ENCODE measurements around the gene TMBIM4. TPM values are rescaled to one million over a fixed set of nuclear protein-coding genes. Genes with fewer than 3 reads are reported as not detected.

The TMBIM4 gene
- total RNA-seq, 1 donor from 2014 or later: 60.9 TPM

DNA sequence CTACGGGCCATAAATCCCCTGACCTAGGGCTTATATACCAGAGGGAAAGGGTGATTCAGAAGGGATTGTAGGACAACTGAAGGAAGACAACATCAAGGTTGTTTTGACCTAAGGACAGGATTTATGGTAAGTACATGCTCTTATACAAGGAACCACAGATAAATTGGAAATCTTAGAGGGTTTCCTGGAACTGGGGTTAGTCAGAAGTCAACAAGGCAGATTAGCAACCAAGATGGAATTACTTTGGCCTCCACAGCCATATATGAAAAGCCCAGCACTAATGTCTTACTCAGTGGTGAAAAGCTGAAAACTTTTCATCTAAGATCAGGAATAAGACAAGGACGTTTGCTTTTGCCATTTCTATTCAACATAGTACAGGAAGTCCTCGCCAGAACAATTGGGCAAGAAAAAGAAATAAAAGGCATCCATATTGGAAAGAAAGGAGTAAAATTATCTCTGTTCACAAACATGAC, 5.4 kb downstream of the TMBIM4 start:
- DNase-seq (ENCODE audit: low read depth): no peak
- H3K4me3 ChIP-seq (ENCODE audit: low read depth, low read length): no peak overlapping the region
- no peak for TF ChIP-seq CTCF (conservative IDR thresholded peaks at IDR 0.05; ENCODE audit: low read depth, low read length)

DNA sequence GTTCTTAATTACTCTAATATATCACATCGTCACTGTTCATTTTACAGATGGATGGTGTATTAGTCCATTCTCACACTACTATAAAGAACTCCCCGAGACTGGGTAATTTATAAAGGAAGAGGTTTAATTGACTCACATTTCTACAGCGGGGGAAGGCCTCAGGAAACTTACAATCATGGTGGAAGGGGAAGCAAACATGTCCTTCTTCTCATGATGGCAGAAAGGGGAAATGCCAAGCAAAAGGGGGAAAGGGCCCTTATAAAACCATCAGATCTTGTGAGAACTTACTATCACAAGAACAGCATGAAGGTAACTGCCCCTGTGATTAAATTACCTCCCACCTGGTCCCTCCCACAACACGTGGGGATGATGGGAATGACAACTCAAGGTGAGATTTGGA, 6.5 kb downstream of the TMBIM4 start:
- no peak for TF ChIP-seq CTCF (conservative IDR thresholded peaks at IDR 0.05; ENCODE audit: low read depth, low read length)
- no peak for DNase-seq (ENCODE audit: low read depth)
- H3K4me3 ChIP-seq (ENCODE audit: low read depth, low read length): no peak overlapping the region

- DNase-seq (ENCODE audit: low read depth): no peak
- H3K4me3 ChIP-seq (ENCODE audit: low read depth, low read length): no peak overlapping the region
These were observed 7.1 kb downstream of the TMBIM4 start for GRCh38 chr12:66162701-66163100.

DNA sequence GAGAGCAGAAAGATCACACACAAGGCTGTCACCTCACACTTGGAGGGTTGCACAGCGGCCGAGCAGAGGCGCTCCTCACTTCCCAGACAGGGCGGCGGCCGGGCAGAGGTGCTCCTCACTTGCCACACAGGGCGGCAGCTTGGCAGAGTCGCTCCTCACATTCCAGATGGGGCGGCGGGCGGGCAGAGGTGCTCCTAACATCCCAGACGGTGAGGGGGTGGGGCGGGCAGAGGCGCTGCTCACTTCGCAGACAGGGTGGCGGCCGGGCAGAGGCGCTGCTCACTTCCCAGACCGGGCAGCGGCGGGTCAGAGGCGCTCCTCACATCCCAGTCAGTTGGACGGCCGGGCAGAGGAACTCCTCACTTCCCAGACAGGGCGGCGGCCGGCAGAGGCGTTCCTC, 9.1 kb downstream of the TMBIM4 start:
- no peak for TF ChIP-seq CTCF (conservative IDR thresholded peaks at IDR 0.05; ENCODE audit: low read depth, low read length)
- no peak for DNase-seq (ENCODE audit: low read depth)

More at GRCh38 chr12:66162701-66163100, 7.1 kb downstream of the TMBIM4 start:
- no peak for TF ChIP-seq CTCF (conservative IDR thresholded peaks at IDR 0.05; ENCODE audit: low read depth, low read length)

GRCh38 chr12:66159123-66159522, 10.7 kb downstream of the TMBIM4 start:
- no peak for DNase-seq (ENCODE audit: low read depth)
- no peak for TF ChIP-seq CTCF (conservative IDR thresholded peaks at IDR 0.05; ENCODE audit: low read depth, low read length)
- H3K4me3 ChIP-seq (ENCODE audit: low read depth, low read length): no peak overlapping the region

More for the DNA sequence above, 9.1 kb downstream of the TMBIM4 start:
- H3K4me3 ChIP-seq (ENCODE audit: low read depth, low read length): no peak overlapping the region

- TF ChIP-seq CTCF (conservative IDR thresholded peaks at IDR 0.05; ENCODE audit: low read depth, low read length): no peak
- no peak overlapping the region for H3K4me3 ChIP-seq (ENCODE audit: low read depth, low read length)
- no peak for DNase-seq (ENCODE audit: low read depth)
These were observed 13.1 kb downstream of the TMBIM4 start for GRCh38 chr12:66156654-66157053.

DNA sequence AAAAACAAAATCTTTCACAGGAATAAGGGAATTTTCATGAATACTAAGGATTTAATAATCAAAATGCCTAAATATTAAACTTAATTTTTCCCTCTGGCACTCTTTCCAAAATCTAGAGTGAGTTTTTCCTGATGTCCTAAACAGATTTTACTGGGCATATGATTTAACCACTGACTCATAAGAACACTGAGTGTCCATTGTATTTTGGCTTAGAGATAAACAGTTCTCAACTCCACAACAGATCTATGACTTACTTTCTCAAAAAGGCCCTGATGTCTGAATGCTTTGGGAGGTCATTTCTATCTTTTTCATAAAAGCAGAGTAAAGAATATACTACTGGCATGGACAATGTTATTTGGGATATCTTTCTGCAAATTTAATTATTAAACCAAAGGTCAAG, 15.0 kb downstream of the TMBIM4 start:
- DNase-seq (ENCODE audit: low read depth): no peak
- TF ChIP-seq CTCF (conservative IDR thresholded peaks at IDR 0.05; ENCODE audit: low read depth, low read length): no peak

More for the DNA sequence above, 15.0 kb downstream of the TMBIM4 start:
- no peak overlapping the region for H3K4me3 ChIP-seq (ENCODE audit: low read depth, low read length)
